Transverse colon (tissue), 4 donors: ENCODE data around the gene C1orf21. TPM values are rescaled to one million over a fixed set of nuclear protein-coding genes. Genes with fewer than 3 reads are reported as not detected.

Source experiments
- DNase-seq: peaks from one replicate; pipeline ENCODE4 v3.0.0-alpha.2; 2019
- H3K27ac ChIP-seq, 4 donors: fragments of 200-600 bp; sonication (generic); 2 replicates each; pipeline ENCODE4 v1.5.1; 2016 to 2018; ENCODE audit warnings: inconsistent platforms in 4 of 4
- H3K27me3 ChIP-seq: fragments of 200-600 bp; sonication (generic); 2 replicates; pipeline ENCODE4 v1.5.1; 2017; ENCODE audit warnings: inconsistent platforms
- H3K36me3 ChIP-seq, 4 donors: fragments of 200-600 bp; sonication (generic); 2 replicates each; pipeline ENCODE4 v1.5.1; 2017 to 2019; ENCODE audit warnings: inconsistent platforms in 4 of 4
- H3K4me1 ChIP-seq, 4 donors: fragments of 200-600 bp; sonication (generic); 2 replicates each; pipeline ENCODE4 v1.5.1; 2017 to 2020; ENCODE audit warnings: inconsistent platforms in 4 of 4
- H3K4me3 ChIP-seq, 4 donors: fragments of 200-600 bp; sonication (generic); 1 replicate in 1 of 4; 2 replicates in 3 of 4; pipeline versions ENCODE4 v1.5.1 to v1.6.1; 2017 to 2019; ENCODE audit warnings: inconsistent platforms in 4 of 4
- H3K9me3 ChIP-seq, 2 donors: fragments of 200-600 bp; sonication (generic); 2 replicates each; pipeline ENCODE4 v1.5.1; 2017 to 2019; ENCODE audit warnings: inconsistent platforms in 2 of 2
- EP300 ChIP-seq: sonication (generic); formaldehyde crosslinking; IDR thresholded peaks from one replicate; pipeline ENCODE4 v1.6.1; 2017; ENCODE audit warnings: antibody characterized with exemption, low read depth
- POLR2A ChIP-seq: fragments of 450-650 bp; IDR thresholded peaks from one replicate; pipeline ENCODE4 v1.6.1; 2016; ENCODE audit warnings: antibody characterized with exemption, mild to moderate bottlenecking, moderate library complexity
- POLR2AphosphoS5 ChIP-seq, 3 donors: sonication (generic); formaldehyde crosslinking; IDR thresholded peaks; one replicate each; pipeline ENCODE4 v1.6.1; 2016; ENCODE audit warnings: antibody characterized with exemption in 3 of 3
- WGBS, 2 donors: methylation state at CpG; one replicate each; pipeline ENCODE4 v1.1.5; 2018; ENCODE audit warnings: low coverage in 1 of 2; 5-methylcytosine and 5-hydroxymethylcytosine counted together
- in situ Hi-C, 4 donors: fragments of 200-750 bp; cut with MboI; loops; one replicate each; pipeline versions ENCODE4 v1.15.0 to v1.15.1; 2017; ENCODE audit warnings: low sequenced_read_pairs in 3 of 4, low pct_ligation_motif_present in 1 of 4, low pct_unique_long_range_greater_than_20kb in 1 of 4
- intact Hi-C: fragments of 100-400 bp; cut with DNase I; formaldehyde crosslinking; loops from one replicate; pipeline ENCODE4 v1.15.1; 2023; ENCODE audit warnings: low total_unique reads
- total RNA-seq, 4 donors: library from RNA; depleted of rRNA; stranded (reverse); fragments of >200 nt; gene quantifications; one replicate each; pipeline ENCODE4 v1.1.0, GENCODE V29; 2016
- TF ChIP-seq, protein P1 (sequence below), 5 experiments: fragments of 200-600 bp in 3 of 5; fragments of 450-650 bp in 2 of 5; sonication (generic) in 3 of 5; IDR thresholded peaks; 1 replicate in 2 of 5; 2 replicates in 3 of 5; pipeline ENCODE4 v1.5.1; 2016 to 2017; ENCODE audit warnings: antibody characterized with exemption in 5 of 5, inconsistent platforms in 3 of 5, mild to moderate bottlenecking in 2 of 5, moderate library complexity in 1 of 5

C1orf21 gene
- total RNA-seq, 4 donors from 2014 or later, result 38.4 to 70.0 (median 62.4) TPM

DNA sequence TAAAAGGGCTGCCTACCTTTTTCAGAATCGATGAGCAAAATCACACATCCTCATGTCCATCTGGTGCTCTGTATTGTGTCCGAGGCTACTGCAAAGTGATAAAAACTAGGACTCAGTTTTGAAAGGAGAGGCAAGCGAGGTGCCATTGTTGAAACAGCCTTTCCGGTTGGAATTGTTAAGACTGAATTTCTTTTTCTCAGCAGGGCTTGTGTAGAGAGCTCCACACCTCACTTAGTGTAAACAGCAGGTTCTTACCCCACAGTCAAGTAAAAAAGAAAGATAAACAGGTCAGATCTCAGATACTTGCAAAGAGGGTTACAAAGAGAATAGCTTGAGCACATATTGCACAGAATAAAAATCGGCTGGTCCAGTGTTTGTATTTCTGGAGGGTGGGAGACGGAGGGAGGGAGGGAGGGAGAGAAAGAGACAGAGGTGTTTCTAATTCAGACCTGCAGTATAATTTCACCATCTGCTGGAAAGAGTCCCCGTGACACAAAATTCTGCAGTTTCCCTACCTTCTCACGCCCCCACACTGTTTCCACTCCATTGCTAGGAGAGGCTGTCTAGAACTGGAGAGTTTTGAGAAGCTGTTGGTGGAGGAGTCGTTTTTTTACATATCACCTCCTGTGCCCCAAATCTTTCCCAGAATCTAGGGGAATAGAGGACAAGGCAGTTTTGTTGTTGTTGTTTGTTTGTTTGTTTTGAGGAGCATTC lies 285.3 kb downstream of the C1orf21 start:
- in situ Hi-C loops, result loop anchor here (25.0 kb wide), 4 partner anchors 285 to 585 kb away; partner anchors contain the start of gene C1orf21 (in 2 of the 4)

DNA sequence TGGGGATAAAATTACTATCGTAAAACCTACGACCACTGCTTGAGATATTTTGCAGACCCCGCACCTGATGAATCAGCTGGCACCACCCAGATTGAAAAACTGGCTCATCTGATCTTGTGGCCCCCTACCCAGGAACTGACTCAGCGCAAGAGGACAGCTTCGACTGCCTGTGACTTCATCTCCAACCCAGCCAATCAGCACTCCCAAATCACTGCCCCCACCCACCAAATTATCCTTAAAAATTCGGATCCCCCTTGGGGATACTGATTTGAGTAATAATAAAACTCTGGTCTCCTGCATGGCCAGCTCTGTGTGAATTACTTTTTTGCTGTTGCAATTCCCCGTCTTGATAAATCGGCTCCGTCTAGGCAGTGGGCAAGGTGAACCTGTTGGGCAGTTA lies 286.5 kb downstream of the C1orf21 start:
- TF ChIP-seq POLR2A (no peak), POLR2AphosphoS5 (IDR thresholded peaks at IDR 0.05) (no peak), EP300 (no peak)
- TF ChIP-seq, protein P1, sequence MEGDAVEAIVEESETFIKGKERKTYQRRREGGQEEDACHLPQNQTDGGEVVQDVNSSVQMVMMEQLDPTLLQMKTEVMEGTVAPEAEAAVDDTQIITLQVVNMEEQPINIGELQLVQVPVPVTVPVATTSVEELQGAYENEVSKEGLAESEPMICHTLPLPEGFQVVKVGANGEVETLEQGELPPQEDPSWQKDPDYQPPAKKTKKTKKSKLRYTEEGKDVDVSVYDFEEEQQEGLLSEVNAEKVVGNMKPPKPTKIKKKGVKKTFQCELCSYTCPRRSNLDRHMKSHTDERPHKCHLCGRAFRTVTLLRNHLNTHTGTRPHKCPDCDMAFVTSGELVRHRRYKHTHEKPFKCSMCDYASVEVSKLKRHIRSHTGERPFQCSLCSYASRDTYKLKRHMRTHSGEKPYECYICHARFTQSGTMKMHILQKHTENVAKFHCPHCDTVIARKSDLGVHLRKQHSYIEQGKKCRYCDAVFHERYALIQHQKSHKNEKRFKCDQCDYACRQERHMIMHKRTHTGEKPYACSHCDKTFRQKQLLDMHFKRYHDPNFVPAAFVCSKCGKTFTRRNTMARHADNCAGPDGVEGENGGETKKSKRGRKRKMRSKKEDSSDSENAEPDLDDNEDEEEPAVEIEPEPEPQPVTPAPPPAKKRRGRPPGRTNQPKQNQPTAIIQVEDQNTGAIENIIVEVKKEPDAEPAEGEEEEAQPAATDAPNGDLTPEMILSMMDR (IDR thresholded peaks at IDR 0.05), result no peak
- in situ Hi-C loops (loop anchor here (25.0 kb wide), 4 partner anchors 286 to 586 kb away; partner anchors contain the start of gene C1orf21 (in 2 of the 4)), intact Hi-C loops (loop anchor here (5.0 kb wide), 1 partner anchor 446 kb away; no protein-coding TSS in a partner anchor)
- WGBS, 2 donors, result 83 to 91% methylated on average over 7 to 9 of the region's 9 CpGs
- Histone ChIP-seq H3K36me3 (no peaks in the 10 kb centered on the region), H3K27me3 (no peaks in the 10 kb centered on the region), H3K4me1 (no peaks in the 10 kb centered on the region), H3K9me3 (no peaks in the 10 kb centered on the region), H3K4me3 (no peak overlapping the region), H3K27ac (no peak overlapping the region)
- DNase-seq, result no peak

More for the DNA sequence above, 285.3 kb downstream of the C1orf21 start:
- H3K27me3 ChIP-seq, result no peaks in the 10 kb centered on the region
- WGBS, 2 donors, result 76 to 79% methylated on average over 9 of the region's 9 CpGs
- H3K27ac ChIP-seq, result no peak overlapping the region
- no peak for DNase-seq
- TF ChIP-seq, protein P1 (IDR thresholded peaks at IDR 0.05), result no peak
- TF ChIP-seq POLR2AphosphoS5 (IDR thresholded peaks at IDR 0.05) (no peak), EP300 (no peak), POLR2A (no peak)
- no peaks in the 10 kb centered on the region for H3K4me1 ChIP-seq
- no peak overlapping the region for H3K4me3 ChIP-seq
- H3K9me3 ChIP-seq, result no peaks in the 10 kb centered on the region
- no peaks in the 10 kb centered on the region for H3K36me3 ChIP-seq
- intact Hi-C loops, result loop anchor here (5.0 kb wide), 1 partner anchor 445 kb away; no protein-coding TSS in a partner anchor

DNA sequence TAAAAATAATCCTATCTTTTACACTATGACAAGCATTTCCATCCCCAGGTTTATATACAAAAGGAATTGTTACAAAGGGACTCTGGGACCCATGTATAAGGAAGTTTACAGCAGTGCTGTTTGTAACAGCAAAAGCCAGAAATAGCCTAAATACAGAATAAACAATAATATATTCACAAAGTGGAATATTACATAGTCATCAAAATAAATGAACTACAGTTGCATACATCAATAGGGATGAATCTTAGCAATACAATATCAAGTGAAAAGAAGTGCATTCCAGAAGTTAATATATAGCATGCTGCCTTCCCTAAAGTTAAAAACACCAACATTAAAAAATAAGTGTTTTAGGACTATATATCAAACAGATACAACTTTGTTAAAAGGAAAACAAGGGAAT lies 290.5 kb downstream of the C1orf21 start:
- H3K36me3 ChIP-seq, result no peaks in the 10 kb centered on the region
- no peak overlapping the region for H3K27ac ChIP-seq
- no peak overlapping the region for H3K4me3 ChIP-seq
- peaks cover 0 to 9% of the 10 kb centered on the region in 2 donors for H3K9me3 ChIP-seq
- intact Hi-C loops (no loop called here), in situ Hi-C loops (no loop called here)
- TF ChIP-seq POLR2AphosphoS5 (IDR thresholded peaks at IDR 0.05) (no peak), POLR2A (no peak), EP300 (no peak)
- TF ChIP-seq, protein P1 (IDR thresholded peaks at IDR 0.05), result no peak
- no peaks in the 10 kb centered on the region for H3K27me3 ChIP-seq
- DNase-seq, result no peak
- H3K4me1 ChIP-seq, result no peaks in the 10 kb centered on the region
